A673 (cell line): ENCODE data around the gene NDST4. TPM values are rescaled to one million over a fixed set of nuclear protein-coding genes. Genes with fewer than 3 reads are reported as not detected.
A peak's percentile ranks its signal among the peaks of the same experiment; 100 is the strongest.

Source experiments
- BruUV-seq: library from RNA; stranded (reverse); fragments of 400-500 nt; replicated peaks from 2 replicates; lab custom pipeline; 2021; lab: Mats Ljungman, UMichigan
- CTCF ChIA-PET: fragments of 300-600 bp; sonication (Branson Sonifier 250); formaldehyde crosslinking; loops from one replicate; lab custom pipeline; 2022; ENCODE audit warnings: antibody characterized with exemption; lab: Charles Lee
- POLR2A ChIA-PET: fragments of 300-600 bp; sonication (Branson Sonifier 250); formaldehyde crosslinking; loops from one replicate; lab custom pipeline; 2022; ENCODE audit warnings: antibody characterized with exemption; ENCODE audit not compliant: low non-redundant PET; lab: Charles Lee
- DNase-seq: peaks from one replicate; pipeline ENCODE4 v3.0.0-alpha.2; 2015; ENCODE audit warnings: low spot score
- H3K27ac ChIP-seq: fragments of 200-600 bp; sonication (generic); 2 replicates; pipeline ENCODE4 v1.5.1; 2016; ENCODE audit warnings: mixed run types, low read depth, mild to moderate bottlenecking, mixed read lengths, antibody characterized with exemption, low read length; ENCODE audit not compliant: poor library complexity, severe bottlenecking
- H3K27me3 ChIP-seq: fragments of 200-600 bp; sonication (generic); replicated peaks from 2 replicates; pipeline ENCODE4 v1.6.1; 2017; ENCODE audit warnings: mixed run types, low read depth, mild to moderate bottlenecking, mixed read lengths, antibody characterized with exemption, low read length; ENCODE audit not compliant: insufficient read depth, poor library complexity
- H3K36me3 ChIP-seq: fragments of 200-600 bp; sonication (generic); 2 replicates; pipeline ENCODE4 v1.6.1; 2016; ENCODE audit warnings: mixed run types, mild to moderate bottlenecking, mixed read lengths, antibody characterized with exemption, low read length; ENCODE audit not compliant: insufficient read depth, poor library complexity, severe bottlenecking
- H3K4me1 ChIP-seq: fragments of 200-600 bp; sonication (generic); 2 replicates; pipeline ENCODE4 v1.6.1; 2017; ENCODE audit warnings: mixed run types, mild to moderate bottlenecking, mixed read lengths, antibody characterized with exemption, low read length; ENCODE audit not compliant: insufficient read depth, poor library complexity, severe bottlenecking
- H3K4me3 ChIP-seq: fragments of 200-600 bp; sonication (generic); 2 replicates; pipeline ENCODE4 v1.5.1; 2016; ENCODE audit warnings: low read depth, mixed run types, mild to moderate bottlenecking, mixed read lengths, low read length; ENCODE audit not compliant: poor library complexity, severe bottlenecking
- H3K9me3 ChIP-seq: fragments of 200-600 bp; sonication (generic); 2 replicates; pipeline ENCODE4 v1.6.1; 2016; ENCODE audit warnings: mixed run types, low read depth, mild to moderate bottlenecking, mixed read lengths, antibody characterized with exemption, low read length; ENCODE audit not compliant: poor library complexity, severe bottlenecking
- CTCF ChIP-seq: fragments of 300-800, 200-600 bp; sonication (generic); conservative IDR thresholded peaks from 2 replicates; pipeline ENCODE4 v1.5.1; 2017; ENCODE audit warnings: low read depth, mild to moderate bottlenecking, antibody characterized with exemption, low read length, moderate library complexity, mixed read lengths
- EZH2 ChIP-seq: fragments of 200-600 bp; sonication (generic); IDR thresholded peaks from 2 replicates; pipeline ENCODE4 v1.6.1; 2017; ENCODE audit warnings: borderline replicate concordance, low read depth, mild to moderate bottlenecking, mixed read lengths, antibody characterized with exemption, low read length; ENCODE audit not compliant: poor library complexity, severe bottlenecking
- intact Hi-C: fragments of 100-400 bp; cut with micrococcal nuclease; formaldehyde crosslinking; loops from one replicate; pipeline ENCODE4 v1.10.0; 2022; ENCODE audit not compliant: unreplicated experiment
- total RNA-seq: library from RNA; stranded (reverse); gene quantifications from 2 replicates; pipeline ENCODE4 v1.2.3, GENCODE V29; 2021

NDST4 gene
- total RNA-seq, 1 experiment from 2014 or later: 32.8 TPM

- Histone ChIP-seq H3K36me3 (no peaks in the 10 kb centered on the region), H3K27me3 (no peaks in the 10 kb centered on the region), H3K4me3 (no peak overlapping the region), H3K27ac (no peak overlapping the region), H3K4me1 (no peaks in the 10 kb centered on the region), H3K9me3 (no peaks in the 10 kb centered on the region)
- intact Hi-C loops: loop anchor here (10.0 kb wide), 2 partner anchors 380 to 700 kb away; no protein-coding TSS in a partner anchor
- TF ChIP-seq EZH2 (no peak), CTCF (peak; percentile 57)
- DNase-seq: peak; percentile 63
- POLR2A ChIA-PET: no interaction called here
- BruUV-seq: no TSS peak
- CTCF ChIA-PET: no interaction called here
These were observed 41.4 kb upstream of the NDST4 start for GRCh38 chr4:115154826-115155225.

- no peak overlapping the region for H3K4me3 ChIP-seq
- CTCF ChIA-PET: no interaction called here
- H3K36me3 ChIP-seq: no peaks in the 10 kb centered on the region
- no peak for DNase-seq
- BruUV-seq: no TSS peak
- no peaks in the 10 kb centered on the region for H3K4me1 ChIP-seq
- no peak for TF ChIP-seq CTCF
- no peak for TF ChIP-seq EZH2
- POLR2A ChIA-PET: no interaction called here
- H3K27ac ChIP-seq: no peak overlapping the region
- no peaks in the 10 kb centered on the region for H3K9me3 ChIP-seq
- H3K27me3 ChIP-seq: no peaks in the 10 kb centered on the region
- intact Hi-C loops: loop anchor here (10.0 kb wide), 2 partner anchors 382 to 702 kb away; no protein-coding TSS in a partner anchor
These were observed 39.5 kb upstream of the NDST4 start for GRCh38 chr4:115152965-115153364.

- TF ChIP-seq EZH2: no peak
- TF ChIP-seq CTCF: no peak
- Histone ChIP-seq H3K36me3 (no peaks in the 10 kb centered on the region), H3K4me3 (no peak overlapping the region), H3K27me3 (no peaks in the 10 kb centered on the region), H3K27ac (no peak overlapping the region), H3K9me3 (no peaks in the 10 kb centered on the region), H3K4me1 (no peaks in the 10 kb centered on the region)
- intact Hi-C loops: loop anchor here (10.0 kb wide), 2 partner anchors 383 to 703 kb away; no protein-coding TSS in a partner anchor
- no peak for DNase-seq
- CTCF ChIA-PET: no interaction called here
- POLR2A ChIA-PET: no interaction called here
- no TSS peak for BruUV-seq
These were observed 38.7 kb upstream of the NDST4 start for GRCh38 chr4:115152081-115152480.
